Activated naive CD4-positive, alpha-beta T cell treated with anti-CD3 and anti-CD28 coated beads, Interleukin-2, amount 50 U/mL, for 16 hours (primary cell): ENCODE results near the gene PRR19.
A peak's percentile ranks its signal among the peaks of the same experiment; 100 is the strongest.

Experiments used
- DNase-seq: peaks from one replicate; pipeline ENCODE4 v3.0.0-alpha.2; 2020

Gene PRR19

DNA sequence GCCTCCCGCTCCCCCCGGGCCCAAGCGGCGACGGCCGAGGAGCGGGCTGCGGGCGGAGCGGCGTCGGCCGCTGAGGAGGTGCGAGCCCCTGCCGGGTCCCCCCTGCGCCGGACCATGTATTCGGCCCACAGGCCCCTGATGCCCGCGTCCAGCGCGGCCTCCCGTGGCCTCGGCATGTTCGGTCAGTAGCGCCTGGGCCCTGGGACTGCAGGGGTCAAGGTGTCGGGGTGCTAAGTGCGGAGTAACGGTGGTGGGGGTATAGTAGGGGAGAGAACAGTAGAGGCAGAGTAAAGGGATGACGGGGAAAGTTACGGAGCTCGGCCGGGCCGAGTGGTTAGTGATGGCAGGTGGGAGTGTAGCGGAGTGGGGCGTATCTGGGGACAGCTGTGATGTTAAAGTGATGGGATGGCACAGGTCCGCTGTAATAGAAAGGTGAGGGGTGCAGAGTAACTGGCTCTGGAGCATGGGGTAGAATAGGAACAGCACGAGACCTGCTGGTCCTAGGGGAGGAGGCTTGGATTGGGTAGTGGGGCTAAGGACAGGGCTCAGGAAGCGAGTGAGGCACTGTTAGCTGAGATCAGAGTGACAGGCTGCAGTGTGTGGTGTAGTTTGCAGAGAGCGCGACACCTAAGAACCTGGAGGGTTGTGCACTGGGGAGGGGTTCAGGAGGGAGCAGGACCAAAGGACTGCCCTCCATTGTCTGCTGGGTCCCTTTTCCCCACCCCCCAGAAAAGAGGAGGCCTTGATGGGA, 17.2 kb upstream of the PRR19 start:
- no peak for DNase-seq

DNA sequence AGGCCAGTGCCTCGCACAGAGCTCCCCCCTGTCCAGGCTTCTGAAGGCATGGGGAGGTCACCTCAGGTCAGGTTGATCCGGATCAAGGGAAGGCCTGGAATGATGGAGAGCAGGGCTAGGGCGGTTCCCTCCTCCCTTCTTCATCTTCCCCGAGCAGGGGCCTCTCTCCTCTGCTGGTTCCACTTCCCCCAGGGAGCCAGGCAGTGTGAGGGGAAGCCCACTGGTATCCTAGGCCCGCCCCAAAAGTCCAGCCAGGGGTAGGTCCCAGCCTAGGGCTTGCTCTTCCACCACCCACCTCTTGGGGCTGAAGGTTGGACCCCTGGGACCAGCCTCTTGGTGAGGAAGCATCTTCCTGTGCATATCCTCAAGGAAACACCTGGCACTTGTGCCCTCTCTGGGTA, 16.4 kb upstream of the PRR19 start:
- no peak for DNase-seq

- no peak for DNase-seq
Observed at GRCh38 chr19:42285988-42286348, 16.0 kb upstream of the PRR19 start.

- no peak for DNase-seq
Observed at GRCh38 chr19:42286349-42287016, 15.4 kb upstream of the PRR19 start.

DNA sequence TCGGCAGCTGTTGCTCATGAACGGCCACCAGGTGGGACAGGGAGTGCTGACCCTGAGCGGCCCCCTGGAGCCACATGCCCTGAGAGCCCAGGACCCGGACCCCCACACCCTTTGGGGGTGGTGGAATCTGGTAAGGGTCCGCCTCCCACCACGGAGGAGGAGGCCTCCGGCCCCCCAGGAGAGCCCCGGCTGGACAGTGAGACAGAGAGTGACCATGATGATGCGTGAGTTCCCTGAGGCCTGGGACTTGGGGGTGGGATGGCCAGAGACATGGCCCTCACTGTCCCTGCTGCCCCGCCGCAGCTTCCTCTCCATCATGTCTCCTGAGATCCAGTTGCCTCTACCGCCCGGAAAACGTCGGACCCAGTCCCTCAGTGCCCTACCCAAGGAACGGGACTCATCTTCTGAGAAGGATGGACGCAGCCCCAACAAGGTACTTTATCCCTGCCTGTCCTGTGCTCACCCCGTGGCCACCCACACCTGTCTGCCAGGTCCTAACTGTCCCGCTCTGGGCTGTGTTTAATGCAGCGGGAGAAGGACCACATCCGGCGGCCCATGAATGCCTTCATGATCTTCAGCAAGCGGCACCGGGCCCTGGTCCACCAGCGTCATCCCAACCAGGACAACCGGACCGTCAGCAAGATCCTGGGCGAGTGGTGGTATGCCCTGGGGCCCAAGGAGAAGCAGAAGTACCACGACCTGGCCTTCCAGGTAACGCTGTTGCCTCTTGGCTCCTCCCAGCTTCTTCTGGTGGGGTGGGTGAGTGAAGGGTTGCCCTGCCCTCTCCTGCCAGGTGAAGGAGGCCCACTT, 14.7 kb upstream of the PRR19 start:
- DNase-seq, result no peak

DNA sequence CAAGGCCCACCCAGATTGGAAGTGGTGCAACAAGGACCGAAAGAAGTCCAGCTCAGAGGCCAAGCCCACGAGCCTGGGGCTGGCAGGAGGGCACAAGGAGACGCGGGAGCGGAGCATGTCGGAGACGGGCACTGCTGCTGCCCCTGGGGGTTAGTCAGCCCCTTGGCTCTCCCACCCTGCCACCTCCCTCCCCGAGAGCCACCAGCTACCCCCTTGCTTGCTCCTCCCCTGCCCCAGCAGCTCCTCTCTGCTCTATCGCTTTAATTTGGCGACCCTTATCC, 14.2 kb upstream of the PRR19 start:
- DNase-seq, result no peak

- DNase-seq, result no peak
Observed at GRCh38 chr19:42288387-42288786, 13.5 kb upstream of the PRR19 start.

DNA sequence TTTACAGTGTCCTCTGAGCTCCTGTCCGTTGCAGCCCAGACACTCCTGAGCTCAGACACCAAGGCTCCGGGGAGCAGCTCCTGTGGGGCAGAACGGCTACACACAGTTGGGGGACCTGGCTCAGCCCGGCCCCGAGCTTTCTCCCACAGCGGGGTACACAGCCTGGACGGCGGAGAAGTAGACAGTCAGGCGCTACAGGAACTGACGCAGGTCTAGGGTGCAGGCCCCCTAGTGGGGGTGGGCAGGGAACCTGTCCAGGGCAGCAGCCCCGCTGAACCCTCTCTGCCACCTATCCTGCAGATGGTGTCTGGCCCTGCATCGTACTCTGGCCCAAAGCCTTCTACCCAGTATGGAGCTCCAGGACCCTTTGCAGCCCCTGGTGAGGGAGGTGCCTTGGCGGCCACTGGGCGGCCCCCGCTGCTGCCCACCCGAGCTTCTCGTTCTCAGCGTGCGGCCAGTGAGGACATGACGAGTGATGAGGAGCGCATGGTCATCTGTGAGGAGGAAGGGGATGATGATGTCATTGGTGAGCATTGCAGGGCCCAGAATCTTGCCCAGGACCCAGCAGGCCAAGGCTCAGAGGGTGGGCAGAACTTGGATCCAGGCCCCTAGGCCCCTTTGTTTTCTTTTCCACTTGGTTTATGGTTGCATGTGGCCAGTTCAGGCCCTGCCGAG, 12.9 kb upstream of the PRR19 start:
- DNase-seq, result no peak

DNA sequence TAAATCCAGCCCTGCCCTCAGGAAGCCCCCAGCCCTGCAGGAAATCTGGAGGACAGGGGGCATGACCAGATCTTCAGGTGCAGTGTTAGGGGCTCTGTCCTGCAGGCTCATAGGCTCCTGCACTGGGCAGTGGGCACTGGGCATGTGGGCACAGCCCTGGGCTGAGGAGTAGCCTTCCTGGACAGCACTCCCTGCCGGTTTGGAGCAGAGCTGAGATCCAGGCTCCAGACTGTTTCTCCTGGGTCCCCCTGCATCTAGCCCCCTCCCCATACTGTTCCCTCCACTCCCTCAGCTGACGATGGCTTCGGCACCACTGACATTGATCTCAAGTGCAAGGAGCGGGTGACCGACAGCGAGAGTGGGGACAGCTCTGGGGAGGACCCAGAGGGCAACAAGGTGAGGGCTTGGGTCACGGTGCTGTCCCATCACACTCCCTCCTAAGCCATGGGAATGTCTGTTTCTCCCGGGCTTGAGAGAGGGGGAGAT, 12.3 kb upstream of the PRR19 start:
- no peak for DNase-seq

GRCh38 chr19:42290136-42290522, 11.8 kb upstream of the PRR19 start:
- no peak for DNase-seq

DNA sequence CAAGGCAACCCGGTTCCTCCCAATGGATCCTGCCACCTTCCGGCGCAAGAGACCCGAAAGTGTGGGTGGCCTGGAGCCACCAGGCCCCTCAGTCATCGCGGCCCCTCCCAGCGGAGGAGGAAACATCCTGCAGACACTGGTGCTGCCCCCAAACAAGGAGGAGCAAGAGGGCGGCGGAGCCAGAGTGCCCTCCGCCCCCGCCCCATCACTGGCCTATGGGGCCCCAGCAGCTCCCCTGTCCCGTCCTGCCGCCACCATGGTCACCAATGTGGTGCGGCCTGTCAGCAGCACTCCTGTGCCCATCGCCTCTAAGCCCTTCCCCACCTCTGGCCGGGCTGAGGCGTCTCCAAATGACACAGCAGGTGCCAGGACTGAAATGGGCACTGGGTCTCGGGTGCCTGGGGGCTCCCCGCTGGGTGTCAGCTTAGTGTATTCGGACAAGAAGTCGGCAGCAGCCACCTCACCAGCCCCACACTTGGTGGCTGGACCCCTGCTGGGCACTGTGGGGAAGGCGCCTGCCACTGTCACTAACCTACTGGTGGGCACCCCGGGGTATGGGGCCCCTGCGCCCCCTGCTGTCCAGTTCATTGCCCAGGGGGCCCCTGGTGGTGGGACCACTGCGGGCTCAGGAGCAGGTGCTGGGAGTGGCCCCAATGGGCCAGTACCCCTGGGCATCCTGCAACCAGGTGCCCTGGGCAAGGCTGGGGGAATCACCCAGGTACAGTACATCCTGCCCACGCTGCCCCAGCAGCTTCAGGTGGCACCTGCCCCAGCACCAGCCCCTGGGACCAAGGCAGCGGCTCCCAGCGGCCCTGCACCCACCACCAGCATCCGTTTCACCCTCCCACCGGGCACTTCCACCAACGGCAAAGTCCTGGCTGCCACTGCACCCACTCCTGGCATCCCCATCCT, 11.2 kb upstream of the PRR19 start:
- DNase-seq, result peak; percentile 67

DNA sequence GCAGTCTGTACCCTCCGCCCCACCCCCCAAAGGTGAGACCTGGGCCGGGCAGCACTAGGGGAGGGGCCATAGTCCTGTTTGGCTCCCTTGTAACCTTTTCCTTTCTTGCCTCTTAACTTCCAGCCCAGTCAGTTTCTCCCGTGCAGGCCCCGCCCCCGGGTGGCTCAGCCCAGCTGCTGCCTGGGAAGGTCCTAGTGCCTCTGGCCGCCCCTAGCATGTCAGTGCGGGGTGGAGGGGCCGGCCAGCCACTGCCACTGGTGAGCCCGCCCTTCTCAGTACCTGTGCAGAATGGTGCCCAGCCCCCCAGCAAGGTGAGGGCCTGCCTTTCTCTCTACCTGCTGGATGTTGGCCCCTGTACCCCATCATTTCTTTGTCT, 10.5 kb upstream of the PRR19 start:
- no peak for DNase-seq

DNA sequence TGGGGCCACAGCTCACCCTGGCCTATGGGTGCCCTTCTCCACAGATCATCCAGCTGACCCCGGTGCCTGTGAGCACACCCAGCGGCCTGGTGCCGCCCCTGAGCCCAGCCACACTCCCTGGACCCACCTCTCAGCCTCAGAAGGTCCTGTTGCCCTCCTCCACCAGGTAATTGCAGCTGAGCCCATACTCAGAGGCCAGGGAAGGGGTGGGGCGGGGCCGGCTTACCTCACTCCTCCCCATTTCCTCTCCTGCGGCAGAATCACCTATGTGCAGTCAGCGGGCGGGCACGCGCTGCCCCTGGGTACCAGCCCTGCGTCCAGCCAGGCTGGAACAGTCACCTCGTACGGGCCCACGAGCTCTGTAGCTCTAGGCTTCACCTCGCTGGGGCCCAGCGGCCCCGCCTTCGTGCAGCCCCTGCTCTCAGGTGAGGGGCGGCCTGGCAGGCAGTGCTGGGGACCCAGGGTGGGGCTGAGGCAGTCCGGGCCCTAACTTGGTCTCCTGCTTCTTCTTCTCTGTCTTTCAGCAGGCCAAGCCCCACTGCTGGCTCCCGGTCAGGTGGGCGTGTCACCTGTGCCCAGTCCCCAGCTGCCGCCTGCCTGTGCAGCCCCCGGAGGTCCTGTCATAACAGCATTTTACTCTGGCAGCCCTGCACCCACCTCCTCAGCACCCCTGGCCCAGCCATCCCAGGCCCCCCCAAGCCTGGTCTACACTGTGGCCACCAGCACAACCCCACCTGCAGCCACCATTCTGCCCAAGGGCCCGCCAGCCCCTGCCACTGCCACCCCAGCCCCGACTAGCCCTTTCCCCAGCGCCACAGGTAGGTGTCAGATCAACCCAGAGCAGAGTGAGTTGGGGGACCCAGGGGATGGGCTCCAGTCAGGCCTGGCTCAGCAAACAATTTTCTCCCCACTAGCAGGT, 9.6 kb upstream of the PRR19 start:
- peak; percentile 8 for DNase-seq

GRCh38 chr19:42292963-42293362, 9.0 kb upstream of the PRR19 start:
- no peak for DNase-seq

DNA sequence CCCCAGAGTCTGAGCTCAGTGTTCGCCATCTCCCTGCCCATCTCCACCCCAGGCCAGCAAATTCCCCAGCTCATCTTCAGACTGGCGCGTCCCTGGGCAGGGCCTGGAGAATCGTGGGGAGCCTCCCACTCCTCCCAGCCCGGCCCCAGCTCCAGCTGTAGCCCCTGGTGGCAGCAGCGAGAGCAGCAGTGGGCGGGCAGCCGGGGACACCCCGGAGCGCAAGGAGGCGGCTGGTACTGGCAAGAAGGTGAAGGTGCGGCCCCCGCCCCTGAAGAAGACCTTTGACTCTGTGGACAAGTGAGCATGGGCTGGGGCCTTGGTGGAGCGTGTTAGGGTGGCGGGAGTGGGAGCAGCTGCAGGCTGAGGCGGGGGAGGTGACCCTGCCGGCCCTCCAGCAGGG, 8.4 kb upstream of the PRR19 start:
- no peak for DNase-seq

DNA sequence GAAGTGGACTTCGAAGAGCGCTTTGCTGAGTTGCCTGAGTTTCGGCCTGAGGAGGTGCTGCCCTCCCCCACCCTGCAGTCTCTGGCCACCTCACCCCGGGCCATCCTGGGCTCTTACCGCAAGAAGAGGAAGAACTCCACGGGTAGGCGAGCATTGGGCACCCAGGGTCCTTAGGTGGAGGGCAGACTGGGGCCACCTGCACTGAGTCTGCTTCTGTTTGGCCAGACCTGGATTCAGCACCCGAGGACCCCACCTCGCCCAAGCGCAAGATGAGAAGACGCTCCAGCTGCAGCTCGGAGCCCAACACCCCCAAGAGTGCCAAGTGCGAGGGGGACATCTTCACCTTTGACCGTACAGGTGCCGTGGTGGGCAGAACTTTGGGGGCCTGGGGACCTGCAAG, 8.0 kb upstream of the PRR19 start:
- no peak for DNase-seq

GRCh38 chr19:42294471-42295137, 7.3 kb upstream of the PRR19 start:
- DNase-seq, result no peak

DNA sequence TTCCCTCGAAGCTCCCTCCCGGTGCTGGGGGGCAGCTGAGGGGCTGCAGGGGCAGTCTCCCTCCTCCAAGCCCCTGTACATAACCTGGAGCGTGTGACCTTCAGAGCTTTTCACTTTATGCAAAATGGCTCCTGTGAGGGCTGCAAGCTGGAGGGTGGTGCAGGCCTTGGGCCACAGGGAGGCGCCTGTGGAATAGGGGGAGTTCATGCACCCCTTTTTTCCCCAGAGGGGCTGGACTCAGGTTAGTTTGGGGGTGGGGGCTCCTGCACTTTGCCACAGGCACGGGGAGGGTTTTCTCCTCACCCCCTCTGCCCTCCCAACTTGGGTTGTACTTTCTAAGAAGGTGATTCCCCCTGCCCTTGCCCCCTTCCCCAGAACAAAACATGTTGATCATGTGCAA, 6.6 kb upstream of the PRR19 start:
- DNase-seq, result no peak

DNA sequence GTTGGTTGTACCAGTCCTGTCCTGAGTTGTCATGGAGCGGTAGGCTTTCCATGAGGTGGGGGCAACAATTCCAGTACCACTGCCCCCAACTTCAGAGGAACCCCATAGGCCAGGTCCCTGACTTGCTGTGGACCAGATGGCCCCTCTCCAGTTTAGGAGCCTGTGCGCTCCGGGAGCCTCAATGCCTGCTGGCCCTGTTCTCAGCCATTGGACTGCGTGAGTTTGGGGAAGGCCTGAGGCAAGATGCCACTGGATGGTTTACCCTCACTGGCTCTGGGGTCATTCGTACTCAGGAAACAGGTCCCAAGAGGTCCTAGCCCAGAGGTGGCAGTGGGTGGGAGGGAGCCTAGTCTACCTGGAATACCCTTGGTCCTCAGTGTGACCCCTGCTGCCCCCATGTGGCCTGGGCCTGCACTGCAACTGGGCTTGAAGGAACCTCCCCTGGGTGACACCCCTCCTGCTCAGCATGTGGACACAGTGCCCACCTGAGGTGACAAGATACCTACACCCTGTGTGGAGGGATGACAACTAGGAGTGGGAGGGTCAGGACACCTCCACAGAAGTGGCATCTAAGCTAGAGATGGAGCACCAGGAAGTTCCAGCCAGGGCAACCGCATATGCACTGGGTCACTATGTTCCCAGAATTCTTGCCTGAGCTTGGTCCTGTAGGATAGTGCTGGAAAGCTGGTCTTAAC, 6.0 kb upstream of the PRR19 start:
- peak; percentile 91 for DNase-seq

DNA sequence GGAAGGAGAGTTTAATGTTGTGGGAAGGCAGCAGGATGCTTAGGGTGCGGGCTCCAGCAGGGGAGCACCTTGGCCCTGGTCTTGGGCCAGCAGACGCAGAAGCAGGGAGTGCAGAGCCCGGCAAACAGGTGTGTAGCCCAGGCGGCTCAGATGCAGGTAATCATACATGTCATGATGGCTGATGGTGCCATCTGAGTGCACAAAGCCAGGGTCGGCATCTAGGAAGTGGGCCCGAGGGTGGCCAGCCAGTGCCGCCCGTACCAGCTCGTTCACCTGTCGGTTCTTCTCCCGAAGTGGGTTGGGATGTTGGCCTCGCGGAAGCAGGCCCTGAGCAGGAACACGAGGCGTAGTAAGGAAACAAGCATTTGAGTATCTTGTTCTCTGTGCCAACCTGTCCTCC, 4.9 kb upstream of the PRR19 start:
- DNase-seq, result no peak
